ENCODE data around the gene AGRN.

Gene AGRN

GRCh38 chr1:1044455-1045078 is 24.6 kb downstream of the AGRN start:
- TF ChIP-seq, protein P1, sequence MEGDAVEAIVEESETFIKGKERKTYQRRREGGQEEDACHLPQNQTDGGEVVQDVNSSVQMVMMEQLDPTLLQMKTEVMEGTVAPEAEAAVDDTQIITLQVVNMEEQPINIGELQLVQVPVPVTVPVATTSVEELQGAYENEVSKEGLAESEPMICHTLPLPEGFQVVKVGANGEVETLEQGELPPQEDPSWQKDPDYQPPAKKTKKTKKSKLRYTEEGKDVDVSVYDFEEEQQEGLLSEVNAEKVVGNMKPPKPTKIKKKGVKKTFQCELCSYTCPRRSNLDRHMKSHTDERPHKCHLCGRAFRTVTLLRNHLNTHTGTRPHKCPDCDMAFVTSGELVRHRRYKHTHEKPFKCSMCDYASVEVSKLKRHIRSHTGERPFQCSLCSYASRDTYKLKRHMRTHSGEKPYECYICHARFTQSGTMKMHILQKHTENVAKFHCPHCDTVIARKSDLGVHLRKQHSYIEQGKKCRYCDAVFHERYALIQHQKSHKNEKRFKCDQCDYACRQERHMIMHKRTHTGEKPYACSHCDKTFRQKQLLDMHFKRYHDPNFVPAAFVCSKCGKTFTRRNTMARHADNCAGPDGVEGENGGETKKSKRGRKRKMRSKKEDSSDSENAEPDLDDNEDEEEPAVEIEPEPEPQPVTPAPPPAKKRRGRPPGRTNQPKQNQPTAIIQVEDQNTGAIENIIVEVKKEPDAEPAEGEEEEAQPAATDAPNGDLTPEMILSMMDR (conservative IDR thresholded peaks at IDR 0.05; ENCODE audit: low read depth, low read length), result no peak
- DNase-seq (ENCODE audit: low read depth), result no peak
- H3K4me3 ChIP-seq (ENCODE audit: low read length), result no peak overlapping the region

GRCh38 chr1:1045129-1045528 is 25.2 kb downstream of the AGRN start:
- TF ChIP-seq, protein P1 (conservative IDR thresholded peaks at IDR 0.05; ENCODE audit: low read depth, low read length), result no peak
- DNase-seq (ENCODE audit: low read depth), result no peak

DNA sequence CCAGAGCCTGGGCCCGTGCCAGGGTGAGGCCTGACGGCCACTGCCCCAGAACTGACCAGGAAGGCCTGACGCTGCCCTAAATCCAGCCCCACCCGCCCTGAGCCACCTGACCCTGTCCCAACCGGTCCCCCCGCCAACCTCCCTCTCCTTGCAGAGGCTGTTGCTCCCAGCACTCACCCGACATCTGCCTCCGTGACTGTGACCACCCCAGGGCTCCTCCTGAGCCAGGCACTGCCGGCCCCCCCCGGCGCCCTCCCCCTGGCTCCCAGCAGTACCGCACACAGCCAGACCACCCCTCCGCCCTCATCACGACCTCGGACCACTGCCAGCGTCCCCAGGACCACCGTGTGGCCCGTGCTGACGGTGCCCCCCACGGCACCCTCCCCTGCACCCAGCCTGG is 26.3 kb downstream of the AGRN start:
- no peak for DNase-seq (ENCODE audit: low read depth)
- no peak overlapping the region for H3K4me3 ChIP-seq (ENCODE audit: low read length)
- TF ChIP-seq, protein P1 (conservative IDR thresholded peaks at IDR 0.05; ENCODE audit: low read depth, low read length), result no peak

More at GRCh38 chr1:1045129-1045528, 25.2 kb downstream of the AGRN start:
- H3K4me3 ChIP-seq (ENCODE audit: low read length), result no peak overlapping the region

DNA sequence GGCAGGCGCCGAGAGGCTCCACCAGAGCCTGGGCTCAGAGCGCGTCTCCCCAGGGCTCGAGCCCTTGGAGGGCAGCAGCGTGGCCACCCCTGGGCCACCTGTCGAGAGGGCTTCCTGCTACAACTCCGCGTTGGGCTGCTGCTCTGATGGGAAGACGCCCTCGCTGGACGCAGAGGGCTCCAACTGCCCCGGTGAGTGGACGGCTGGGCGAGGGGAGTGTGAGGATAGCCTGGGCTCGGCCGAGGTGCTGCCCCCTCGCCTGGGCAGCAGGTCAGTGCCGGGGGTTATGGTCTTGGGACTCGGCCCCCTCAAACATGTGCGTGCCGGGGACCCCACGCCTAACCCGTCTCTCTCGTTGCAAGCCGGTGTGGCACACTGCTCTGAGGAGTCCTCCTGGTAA is 26.8 kb downstream of the AGRN start:
- TF ChIP-seq, protein P1 (conservative IDR thresholded peaks at IDR 0.05; ENCODE audit: low read depth, low read length), result no peak
- H3K4me3 ChIP-seq (ENCODE audit: low read length), result no peak overlapping the region
- no peak for DNase-seq (ENCODE audit: low read depth)

- no peak for DNase-seq (ENCODE audit: low read depth)
- TF ChIP-seq, protein P1 (conservative IDR thresholded peaks at IDR 0.05; ENCODE audit: low read depth, low read length), result no peak
- no peak overlapping the region for H3K4me3 ChIP-seq (ENCODE audit: low read length)
These were observed 27.5 kb downstream of the AGRN start for GRCh38 chr1:1047407-1047806.

- TF ChIP-seq, protein P1 (conservative IDR thresholded peaks at IDR 0.05; ENCODE audit: low read depth, low read length), result no peak
- no peak for DNase-seq (ENCODE audit: low read depth)
- no peak overlapping the region for H3K4me3 ChIP-seq (ENCODE audit: low read length)
These were observed 28.0 kb downstream of the AGRN start for GRCh38 chr1:1047963-1048362.

DNA sequence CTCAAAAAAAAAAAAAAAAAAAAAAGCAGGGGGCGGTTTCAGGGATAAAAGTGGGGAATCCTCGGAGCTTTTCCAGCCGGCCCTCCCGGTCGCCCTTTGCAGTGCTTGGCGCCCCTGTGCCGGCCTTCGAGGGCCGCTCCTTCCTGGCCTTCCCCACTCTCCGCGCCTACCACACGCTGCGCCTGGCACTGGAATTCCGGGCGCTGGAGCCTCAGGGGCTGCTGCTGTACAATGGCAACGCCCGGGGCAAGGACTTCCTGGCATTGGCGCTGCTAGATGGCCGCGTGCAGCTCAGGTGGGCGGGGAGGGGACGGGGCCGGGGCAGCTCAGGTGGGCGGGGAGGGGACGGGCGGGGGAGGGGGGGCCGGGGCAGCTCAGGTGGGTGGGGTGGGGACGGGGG is 28.8 kb downstream of the AGRN start:
- H3K4me3 ChIP-seq (ENCODE audit: low read length), result no peak overlapping the region
- DNase-seq (ENCODE audit: low read depth), result no peak
- TF ChIP-seq, protein P1 (conservative IDR thresholded peaks at IDR 0.05; ENCODE audit: low read depth, low read length), result no peak

Measured in retinal pigment epithelial cell (primary cell).